Ishikawa (cell line): ENCODE measurements around the gene TSPAN9.

Experiments used
- CEBPB ChIP-seq: IDR thresholded peaks from 2 replicates; pipeline ENCODE4 v1.6.1; 2012
- EP300 ChIP-seq: IDR thresholded peaks from 2 replicates; pipeline ENCODE4 v1.6.1; 2012; ENCODE audit warnings: borderline replicate concordance
- MAX ChIP-seq: IDR thresholded peaks from 2 replicates; pipeline ENCODE4 v1.6.1; 2012
- REST ChIP-seq: IDR thresholded peaks from 2 replicates; pipeline ENCODE4 v1.6.1; 2012; ENCODE audit warnings: low read depth, mild to moderate bottlenecking
- TAF1 ChIP-seq: IDR thresholded peaks from 2 replicates; pipeline ENCODE4 v1.6.1; 2012; ENCODE audit warnings: low read depth, mild to moderate bottlenecking
- TCF12 ChIP-seq: IDR thresholded peaks from 2 replicates; pipeline ENCODE4 v1.6.1; 2012; ENCODE audit warnings: low read depth
- USF1 ChIP-seq: IDR thresholded peaks from 2 replicates; pipeline ENCODE4 v1.6.1; 2012

- TF ChIP-seq REST (no peak), CEBPB (no peak), TAF1 (no peak), TCF12 (no peak), MAX (no peak), EP300 (no peak), USF1 (no peak)
Measured at GRCh38 chr12:3032161-3032560, 45.0 kb upstream of the TSPAN9 start.
